Common myeloid progenitor, CD34-positive (primary cell): ENCODE data around the gene ABHD4.
"Not testable (repeated sequence)": the region's sequence is repeated elsewhere in the genome, so short reads cannot be mapped to it uniquely, and the experiment has no call there.

Experiments used
- CTCF ChIA-PET: fragments of 350-600 bp; sonication (Branson Sonifier 250); formaldehyde crosslinking; loops from one replicate; lab custom pipeline; 2021; ENCODE audit warnings: antibody characterized with exemption; lab: Charles Lee
- POLR2A ChIA-PET: fragments of 350-600 bp; sonication (Branson Sonifier 250); formaldehyde crosslinking; loops from one replicate; lab custom pipeline; 2021; ENCODE audit warnings: antibody characterized with exemption; lab: Charles Lee
- DNase-seq, 3 donors: peaks; one replicate each; pipeline versions ENCODE4 v3.0.0 to v3.0.0-alpha.2; 2013
- H3K27ac ChIP-seq, 2 experiments: 1 replicate in 1 of 2; 2 replicates in 1 of 2; pipeline ENCODE4 v1.7.0; 2013; ENCODE audit warnings: inconsistent platforms in 2 of 2, low read length in 2 of 2, mild to moderate bottlenecking in 2 of 2, low read depth in 1 of 2, moderate library complexity in 1 of 2; ENCODE audit not compliant: severe bottlenecking in 2 of 2, insufficient read depth in 1 of 2, poor library complexity in 1 of 2
- H3K27me3 ChIP-seq, 5 experiments: replicated peaks in 2 of 5; 1 replicate in 3 of 5; 2 replicates in 2 of 5; pipeline versions ENCODE4 v1.6.1 to v1.7.0; 2013; ENCODE audit warnings: low read length in 4 of 5, mild to moderate bottlenecking in 2 of 5, moderate library complexity in 2 of 5, inconsistent platforms in 1 of 5; ENCODE audit not compliant: insufficient read depth in 5 of 5, control insufficient read depth in 4 of 5
- H3K36me3 ChIP-seq, 4 experiments: 1 replicate in 2 of 4; 2 replicates in 2 of 4; pipeline versions ENCODE4 v1.6.1 to v1.7.0; 2013; ENCODE audit warnings: low read length in 3 of 4, control low read depth in 1 of 4, mild to moderate bottlenecking in 1 of 4; ENCODE audit not compliant: control insufficient read depth in 4 of 4, insufficient read depth in 4 of 4
- H3K4me1 ChIP-seq, 4 experiments: 1 replicate in 3 of 4; 2 replicates in 1 of 4; pipeline versions ENCODE4 v1.6.1 to v1.7.1; 2013; ENCODE audit warnings: low read length in 3 of 4, mild to moderate bottlenecking in 3 of 4, control low read depth in 1 of 4, inconsistent platforms in 1 of 4, moderate library complexity in 1 of 4; ENCODE audit not compliant: control insufficient read depth in 4 of 4, insufficient read depth in 4 of 4; ENCODE audit errors: control extremely low read depth in 1 of 4
- H3K4me3 ChIP-seq, 7 experiments: 1 replicate in 4 of 7; 2 replicates in 3 of 7; pipeline versions ENCODE4 v1.5.1 to v1.7.0; 2013; ENCODE audit warnings: mild to moderate bottlenecking in 7 of 7, low read length in 6 of 7, moderate library complexity in 6 of 7, inconsistent platforms in 2 of 7, low read depth in 2 of 7, control low read depth in 1 of 7; ENCODE audit not compliant: insufficient read depth in 4 of 7, control insufficient read depth in 1 of 7; ENCODE audit errors: extremely low read depth in 1 of 7
- H3K9me3 ChIP-seq, 5 experiments: 1 replicate in 4 of 5; 2 replicates in 1 of 5; pipeline versions ENCODE4 v1.6.1 to v1.7.1; 2013; ENCODE audit warnings: low read length in 4 of 5, mild to moderate bottlenecking in 2 of 5, inconsistent platforms in 1 of 5, low read depth in 1 of 5, moderate library complexity in 1 of 5; ENCODE audit not compliant: control insufficient read depth in 4 of 5, insufficient read depth in 2 of 5; ENCODE audit errors: control extremely low read depth in 1 of 5
- WGBS: methylation state at CpG from one replicate; pipeline ENCODE4 v1.1.5; 2013; ENCODE audit not compliant: insufficient coverage; 5-methylcytosine and 5-hydroxymethylcytosine counted together

Gene ABHD4

GRCh38 chr14:22553445-22553844, 44.7 kb upstream of the ABHD4 start:
- no peaks in the 10 kb centered on the region for H3K9me3 ChIP-seq
- no peaks in the 10 kb centered on the region for H3K36me3 ChIP-seq
- ChIA-PET CTCF (interaction anchor here (0.9 to 2.4 kb wide), 5 partner anchors 11 to 347 kb away, joined by 3 to 17 read pairs (median 5); no protein-coding TSS in a partner anchor), POLR2A (no interaction called here)
- no peak overlapping the region for H3K4me3 ChIP-seq
- H3K27me3 ChIP-seq: no peaks in the 10 kb centered on the region
- peaks cover 15 to 71% (median 63%) of the 10 kb centered on the region in 4 experiments for H3K4me1 ChIP-seq
- H3K27ac ChIP-seq: peak overlapping the region in 1 of 2 experiments; percentile 28
- no peak for DNase-seq
- WGBS: 88% methylated on average over 3 of the region's 5 CpGs

- peak in 2 of 3 donors; percentile 47 to 50 for DNase-seq
- POLR2A ChIA-PET, H3K27me3 ChIP-seq, H3K4me3 ChIP-seq, H3K9me3 ChIP-seq, H3K36me3 ChIP-seq: not testable (repeated sequence)
- WGBS: 100% methylated on average over 3 of the region's 14 CpGs
- CTCF ChIA-PET: interaction anchor here (2.0 to 2.4 kb wide), 2 partner anchors 56 to 82 kb away, joined by 5 to 17 read pairs; no protein-coding TSS in a partner anchor
- H3K27ac ChIP-seq: peak overlapping the region in 1 of 2 experiments; percentile 28
- H3K4me1 ChIP-seq: peaks cover 15 to 75% (median 68%) of the 10 kb centered on the region in 4 experiments
These were observed 44.1 kb upstream of the ABHD4 start for GRCh38 chr14:22553861-22554497.

GRCh38 chr14:22554498-22555383, 43.4 kb upstream of the ABHD4 start:
- peaks cover 15 to 79% (median 68%) of the 10 kb centered on the region in 4 experiments for H3K4me1 ChIP-seq
- H3K9me3 ChIP-seq: no peaks in the 10 kb centered on the region
- H3K36me3 ChIP-seq: no peaks in the 10 kb centered on the region
- no peak overlapping the region for H3K4me3 ChIP-seq
- H3K27me3 ChIP-seq: no peaks in the 10 kb centered on the region
- WGBS: 96% methylated on average over 15 of the region's 15 CpGs
- DNase-seq: no peak
- H3K27ac ChIP-seq: no peak overlapping the region
- ChIA-PET POLR2A (interaction anchor here (1.4 kb wide), 1 partner anchor 16 kb away, joined by 4 read pairs; no protein-coding TSS in a partner anchor), CTCF (interaction anchor here (0.5 to 3.2 kb wide), 16 partner anchors 9 to 344 kb away, joined by 3 to 55 read pairs (median 6); no protein-coding TSS in a partner anchor)

- 38% methylated on average over 3 of the region's 4 CpGs for WGBS
- Histone ChIP-seq H3K36me3 (no peaks in the 10 kb centered on the region), H3K9me3 (no peaks in the 10 kb centered on the region), H3K27ac (peak overlapping the region; percentile 53 to 63), H3K4me1 (peaks cover 15 to 77% (median 65%) of the 10 kb centered on the region in 4 experiments), H3K4me3 (peak overlapping the region in 2 of 7 experiments; percentile 43 to 51), H3K27me3 (no peaks in the 10 kb centered on the region)
- CTCF ChIA-PET: interaction anchor here (0.5 to 3.2 kb wide), 43 partner anchors 7 to 346 kb away, joined by 3 to 55 read pairs (median 5); partner anchors contain the start of genes DAD1 and OR6J1
- DNase-seq: peak; percentile 45 to 71 (median 61)
- POLR2A ChIA-PET: interaction anchor here (0.7 to 1.9 kb wide), 9 partner anchors 15 to 378 kb away, joined by 3 to 4 read pairs (median 4); no protein-coding TSS in a partner anchor
These were observed 42.6 kb upstream of the ABHD4 start for GRCh38 chr14:22555384-22556011.

GRCh38 chr14:22556021-22556989, 41.8 kb upstream of the ABHD4 start:
- H3K27ac ChIP-seq: peak overlapping the region; percentile 61 to 84
- WGBS: 8% methylated on average over 21 of the region's 28 CpGs
- H3K27me3 ChIP-seq: no peaks in the 10 kb centered on the region
- H3K9me3 ChIP-seq: no peaks in the 10 kb centered on the region
- ChIA-PET CTCF (interaction anchor here (0.7 to 3.2 kb wide), 47 partner anchors 8 to 502 kb away, joined by 3 to 55 read pairs (median 5); partner anchors contain the start of genes DAD1, LRP10 and OR6J1), POLR2A (interaction anchor here (0.5 to 1.9 kb wide), 13 partner anchors 11 to 378 kb away, joined by 3 to 4 read pairs (median 3); no protein-coding TSS in a partner anchor)
- H3K4me3 ChIP-seq: peak overlapping the region in 6 of 7 experiments; percentile 0 to 76 (median 54)
- DNase-seq: peak; percentile 99 to 100 (median 100)
- H3K36me3 ChIP-seq: no peaks in the 10 kb centered on the region
- peaks cover 23 to 77% (median 66%) of the 10 kb centered on the region in 4 experiments for H3K4me1 ChIP-seq
